MM.1S (cell line): ENCODE data around the gene PRAMEF10.
"Not testable (repeated sequence)": the region's sequence is repeated elsewhere in the genome, so short reads cannot be mapped to it uniquely, and the experiment has no call there.

Experiments
- CTCF ChIP-seq: fragments of 300-600 bp; sonication (generic); IDR thresholded peaks from 2 replicates; pipeline ENCODE4 v1.5.1; 2016; ENCODE audit warnings: antibody characterized with exemption, low read length, mixed read lengths
- EZH2 ChIP-seq: fragments of 300-600 bp; sonication (generic); optimal IDR thresholded peaks from 2 replicates; pipeline ENCODE3; 2017; ENCODE audit warnings: low read depth, mild to moderate bottlenecking, antibody characterized with exemption, low read length, mixed read lengths

GRCh38 chr1:12924368-12924767, 26.3 kb upstream of the PRAMEF10 start:
- TF ChIP-seq EZH2, CTCF: not testable (repeated sequence)
